WI38 (cell line): ENCODE data around the gene TMEM255B.
A peak's percentile ranks its signal among the peaks of the same experiment; 100 is the strongest.
"Not testable (repeated sequence)": the region's sequence is repeated elsewhere in the genome, so short reads cannot be mapped to it uniquely, and the experiment has no call there.

Experiments used
- H3K4me3 ChIP-seq: 2 replicates; pipeline ENCODE4 v1.5.1; 2011; ENCODE audit warnings: low read depth, mild to moderate bottlenecking, control low read depth, low read length
- TF ChIP-seq, protein P1 (sequence below): IDR thresholded peaks from 2 replicates; pipeline ENCODE4 v1.5.1; 2012; ENCODE audit warnings: low read depth, mild to moderate bottlenecking, control low read depth, low read length

TMEM255B gene

DNA sequence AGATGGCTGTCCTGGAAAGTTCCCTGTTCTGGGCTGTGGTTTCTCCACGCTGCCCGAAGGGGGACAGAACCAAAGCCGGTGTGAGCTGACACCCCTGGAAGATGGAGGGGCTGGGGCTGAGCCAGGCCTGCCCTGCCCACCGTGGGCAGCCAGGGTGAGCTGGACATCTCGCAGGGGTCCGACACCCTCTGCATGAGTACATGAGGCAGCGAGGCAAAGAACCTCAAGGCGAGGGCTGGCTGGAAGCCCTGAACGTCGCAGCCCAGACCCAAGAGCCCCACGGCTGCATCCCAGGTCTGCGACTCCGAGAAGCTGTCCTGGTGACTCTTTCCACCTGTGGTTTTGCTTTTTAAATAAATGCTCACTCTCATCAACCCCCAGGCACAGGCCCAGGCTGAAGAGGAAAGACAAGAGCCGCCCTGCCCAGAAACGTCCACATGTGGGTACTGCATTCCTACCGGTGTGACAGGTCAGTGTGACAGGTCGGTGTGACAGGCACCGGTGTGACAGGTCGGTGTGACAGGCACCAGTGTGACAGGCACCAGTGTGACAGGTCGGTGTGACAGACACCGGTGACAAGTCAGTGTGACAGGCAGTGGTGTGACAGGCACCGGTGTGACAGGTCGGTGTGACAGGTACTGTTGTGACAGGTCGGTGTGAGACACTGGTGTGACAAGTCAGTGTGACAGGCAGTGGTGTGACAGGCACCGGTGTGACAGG lies 74.2 kb downstream of the TMEM255B start:
- no peak overlapping the region for H3K4me3 ChIP-seq
- TF ChIP-seq, protein P1, sequence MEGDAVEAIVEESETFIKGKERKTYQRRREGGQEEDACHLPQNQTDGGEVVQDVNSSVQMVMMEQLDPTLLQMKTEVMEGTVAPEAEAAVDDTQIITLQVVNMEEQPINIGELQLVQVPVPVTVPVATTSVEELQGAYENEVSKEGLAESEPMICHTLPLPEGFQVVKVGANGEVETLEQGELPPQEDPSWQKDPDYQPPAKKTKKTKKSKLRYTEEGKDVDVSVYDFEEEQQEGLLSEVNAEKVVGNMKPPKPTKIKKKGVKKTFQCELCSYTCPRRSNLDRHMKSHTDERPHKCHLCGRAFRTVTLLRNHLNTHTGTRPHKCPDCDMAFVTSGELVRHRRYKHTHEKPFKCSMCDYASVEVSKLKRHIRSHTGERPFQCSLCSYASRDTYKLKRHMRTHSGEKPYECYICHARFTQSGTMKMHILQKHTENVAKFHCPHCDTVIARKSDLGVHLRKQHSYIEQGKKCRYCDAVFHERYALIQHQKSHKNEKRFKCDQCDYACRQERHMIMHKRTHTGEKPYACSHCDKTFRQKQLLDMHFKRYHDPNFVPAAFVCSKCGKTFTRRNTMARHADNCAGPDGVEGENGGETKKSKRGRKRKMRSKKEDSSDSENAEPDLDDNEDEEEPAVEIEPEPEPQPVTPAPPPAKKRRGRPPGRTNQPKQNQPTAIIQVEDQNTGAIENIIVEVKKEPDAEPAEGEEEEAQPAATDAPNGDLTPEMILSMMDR, result no peak

DNA sequence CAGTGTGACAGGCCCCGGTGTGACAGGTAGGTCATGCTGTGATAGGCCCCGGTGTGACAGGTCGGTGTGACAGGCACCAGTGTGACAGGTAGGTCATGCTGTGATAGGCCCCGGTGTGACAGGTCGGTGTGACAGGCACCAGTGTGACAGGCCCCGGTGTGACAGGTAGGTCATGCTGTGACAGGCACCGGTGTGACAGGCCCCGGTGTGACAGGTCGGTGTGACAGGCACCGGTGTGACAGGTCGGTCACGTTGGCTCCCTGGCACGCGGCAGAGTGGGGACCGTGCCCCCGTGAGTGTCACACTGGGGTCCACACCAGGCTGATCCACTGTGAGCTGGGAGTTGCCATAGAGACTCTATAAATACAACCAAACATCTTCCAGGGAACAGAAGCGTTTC lies 75.0 kb downstream of the TMEM255B start:
- not testable (repeated sequence) for H3K4me3 ChIP-seq

DNA sequence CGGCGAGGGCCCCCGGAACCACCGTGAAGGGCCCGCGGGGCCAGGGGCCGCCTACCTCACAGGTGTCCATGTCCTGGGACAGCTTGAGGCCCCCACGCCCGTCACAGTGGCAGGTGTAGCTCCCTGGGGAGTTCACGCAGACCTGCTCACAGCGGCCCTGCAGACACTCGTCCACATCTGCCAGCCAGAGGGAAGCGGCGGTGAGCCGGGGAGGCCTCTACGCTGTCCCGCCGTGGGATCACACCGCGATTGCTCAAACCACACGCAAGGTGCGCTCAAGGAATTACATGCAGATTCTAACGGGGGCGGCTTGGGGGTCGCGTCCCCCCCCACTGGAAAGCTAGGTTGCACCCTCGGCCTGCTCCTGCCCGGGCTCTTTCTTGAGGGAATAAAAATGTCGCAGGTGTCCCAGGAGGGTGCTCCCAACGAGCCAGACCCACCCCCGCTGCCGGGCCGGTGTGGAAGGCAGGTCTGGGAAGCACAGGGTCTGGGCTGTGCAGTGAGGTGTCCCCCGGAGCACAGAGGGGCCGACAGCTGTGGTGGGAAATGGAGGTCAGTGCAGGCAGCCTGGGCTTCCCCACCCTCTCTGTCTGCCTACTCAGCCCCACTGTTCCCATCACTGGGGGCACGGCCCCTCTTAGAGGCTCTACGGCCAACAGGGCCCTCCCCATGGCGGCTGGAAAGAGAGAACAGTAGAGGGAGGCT lies 75.6 kb downstream of the TMEM255B start:
- TF ChIP-seq, protein P1, result no peak
- no peak overlapping the region for H3K4me3 ChIP-seq

DNA sequence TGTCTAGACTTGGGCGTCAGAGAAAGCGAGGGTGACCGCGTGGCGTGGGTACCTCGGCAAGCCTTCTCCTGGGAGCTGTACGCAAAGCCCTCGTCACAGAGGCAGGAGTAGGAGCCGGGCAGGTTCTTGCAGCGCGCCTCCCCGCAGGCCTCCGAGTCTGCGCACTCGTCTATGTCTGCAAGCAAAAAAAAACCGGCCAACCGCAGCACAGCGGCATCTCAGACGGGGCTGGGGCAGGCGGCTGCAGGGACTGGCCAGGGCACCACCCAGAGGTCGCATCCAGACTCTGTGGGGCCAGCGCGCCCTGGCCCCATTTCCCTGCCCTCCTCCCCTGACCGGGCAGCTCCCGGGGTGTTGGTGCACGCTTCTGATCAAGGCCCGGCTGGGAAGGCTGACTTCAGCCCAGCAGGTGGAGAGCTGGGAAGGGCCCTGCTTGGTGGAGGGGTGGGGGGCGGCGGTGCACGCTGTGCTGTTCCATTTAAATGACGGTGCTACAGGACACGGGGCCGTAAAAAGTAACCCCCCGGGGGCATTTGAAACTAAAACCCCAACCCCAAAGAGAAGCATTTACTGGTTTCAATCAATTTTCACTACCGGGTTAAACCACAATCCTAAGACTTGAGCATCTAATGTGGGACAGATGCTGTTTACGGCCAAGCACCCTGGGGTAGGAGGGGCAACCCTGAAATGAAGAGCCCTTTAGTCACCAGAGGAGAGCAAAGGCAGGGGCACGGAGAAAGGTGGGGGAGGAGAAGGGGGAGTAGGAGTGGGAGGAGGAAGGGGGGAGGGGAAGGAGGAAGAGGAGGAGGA lies 76.6 kb downstream of the TMEM255B start:
- TF ChIP-seq, protein P1, result no peak
- H3K4me3 ChIP-seq, result no peak overlapping the region

DNA sequence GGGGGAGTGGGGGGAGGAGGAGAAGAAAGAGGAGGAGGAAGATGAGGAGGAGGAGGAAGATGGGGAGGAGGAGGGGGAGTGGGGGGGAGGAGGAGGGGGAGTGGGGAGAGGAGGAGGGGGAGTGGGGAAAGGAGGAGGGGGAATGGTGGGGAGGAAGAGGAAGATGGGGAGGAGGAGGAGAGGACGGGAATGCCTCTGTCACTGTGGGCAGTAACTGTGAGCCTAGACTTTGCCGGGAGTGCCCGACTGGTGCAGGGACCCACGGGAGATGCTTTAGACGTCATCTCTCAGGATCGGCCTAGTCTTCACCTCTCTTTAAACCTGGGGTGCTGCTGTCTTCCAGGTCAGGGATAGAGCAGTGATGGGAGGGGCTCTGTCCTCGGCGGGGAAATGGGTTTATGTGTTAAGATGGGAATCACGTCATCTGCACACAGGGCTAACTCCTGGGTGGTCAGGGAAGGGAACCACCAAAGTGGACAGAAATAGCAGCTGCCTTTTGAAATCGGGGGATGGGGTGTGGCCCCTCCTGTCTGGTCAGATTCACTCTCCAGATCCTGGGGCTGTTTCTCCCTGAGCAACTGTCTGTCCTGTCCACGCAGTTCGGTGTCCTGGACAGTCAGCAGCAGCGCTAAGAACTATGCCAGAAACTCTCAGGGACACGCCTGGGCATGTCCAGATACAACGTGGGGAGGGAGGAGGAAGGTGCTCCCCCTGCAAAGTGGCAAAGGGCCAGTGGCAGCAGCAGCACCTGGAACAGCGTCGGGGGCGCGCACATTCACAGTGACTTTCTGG lies 77.9 kb downstream of the TMEM255B start:
- H3K4me3 ChIP-seq, result no peak overlapping the region
- TF ChIP-seq, protein P1, result no peak

DNA sequence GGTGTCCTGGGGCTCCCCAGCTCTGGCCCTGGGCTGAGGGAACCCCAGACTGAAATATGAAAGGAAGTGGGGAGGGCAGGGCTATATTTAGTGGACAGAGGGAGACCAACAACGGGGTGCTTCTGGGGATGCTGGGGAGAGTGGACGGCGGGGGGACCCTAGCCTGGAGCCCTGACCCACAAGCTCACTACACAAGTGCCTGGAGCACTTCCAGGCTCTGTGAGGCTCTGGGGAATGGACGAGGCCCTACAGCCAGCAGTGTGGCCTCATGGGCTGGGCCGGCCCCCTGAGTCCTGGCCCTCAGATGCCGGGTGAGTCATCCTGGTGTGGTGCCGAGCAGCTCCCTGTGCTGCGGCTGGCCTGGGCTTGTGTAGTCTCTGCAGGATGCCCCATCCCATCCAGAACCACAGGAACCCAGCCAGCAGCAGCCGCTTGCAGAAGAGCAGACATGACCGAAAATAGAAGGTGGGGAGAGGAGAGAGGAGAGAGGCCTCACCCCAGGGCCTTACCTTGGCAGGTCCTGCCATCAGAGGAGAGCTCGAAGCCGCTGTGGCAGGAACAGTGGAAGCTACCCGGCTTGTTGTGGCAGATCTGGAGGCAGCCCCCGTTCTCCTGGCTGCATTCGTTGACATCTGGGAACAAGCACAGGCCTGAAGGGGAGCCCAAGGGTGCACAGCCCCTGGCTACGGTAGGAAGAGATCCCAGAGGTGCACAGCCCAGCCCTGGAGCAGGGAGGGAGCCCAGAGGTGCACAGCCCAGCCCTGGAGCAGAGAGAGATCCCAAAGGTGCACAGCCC lies 78.7 kb downstream of the TMEM255B start:
- TF ChIP-seq, protein P1, result no peak
- peak overlapping the region; percentile 46 for H3K4me3 ChIP-seq

DNA sequence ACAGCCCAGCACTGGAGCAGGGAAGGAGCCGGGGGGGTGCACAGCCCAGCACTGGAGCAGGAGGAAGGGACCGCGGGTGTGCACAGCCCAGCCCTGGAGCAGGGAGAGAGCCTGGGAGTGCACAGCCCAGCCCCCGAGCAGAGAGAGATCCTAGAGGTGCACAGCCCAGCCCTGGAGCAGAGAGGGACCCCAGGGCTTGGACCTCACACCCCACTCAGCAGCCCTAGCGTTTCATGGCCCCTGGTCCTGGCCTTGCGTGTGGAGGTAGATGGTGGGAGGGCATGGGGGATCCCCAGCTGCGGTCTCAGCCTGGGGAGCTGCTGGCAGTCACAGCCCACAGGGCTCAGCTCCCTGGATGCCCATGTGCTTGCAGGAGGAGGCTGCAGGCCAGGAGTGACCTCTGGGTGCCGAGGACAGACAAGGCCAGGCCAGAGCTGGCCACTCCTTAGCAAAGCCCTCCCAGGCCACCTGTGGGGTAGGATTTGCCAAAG lies 79.7 kb downstream of the TMEM255B start:
- TF ChIP-seq, protein P1, result no peak
- peak overlapping the region; percentile 46 for H3K4me3 ChIP-seq
